Thoracic aorta (tissue), 2 donors: ENCODE data around the gene ANO8. TPM values are rescaled to one million over a fixed set of nuclear protein-coding genes. Genes with fewer than 3 reads are reported as not detected.

Experiments
- ATAC-seq: fragments of 150-250 bp; one replicate; pipeline ENCODE4 v1.8.0; 2017; ENCODE audit warnings: low read depth; ENCODE audit not compliant: insufficient number of reproducible peaks, low FRiP score
- DNase-seq: peaks from one replicate; pipeline ENCODE4 v3.0.0-alpha.2; 2020; ENCODE audit warnings: low spot score
- H3K27ac ChIP-seq, 2 donors: fragments of 200-600 bp; sonication (generic); 1 replicate in 1 of 2; 2 replicates in 1 of 2; pipeline ENCODE4 v1.5.1; 2016; ENCODE audit warnings: mild to moderate bottlenecking in 2 of 2, moderate library complexity in 2 of 2
- H3K27me3 ChIP-seq: fragments of 200-600 bp; sonication (generic); replicated peaks from 2 replicates; pipeline ENCODE4 v1.6.0; 2016; ENCODE audit warnings: mild to moderate bottlenecking; ENCODE audit not compliant: insufficient read depth
- H3K36me3 ChIP-seq: fragments of 200-600 bp; sonication (generic); one replicate; pipeline ENCODE4 v1.5.1; 2016
- H3K4me1 ChIP-seq, 2 donors: fragments of 200-600 bp; sonication (generic); 1 replicate in 1 of 2; 2 replicates in 1 of 2; pipeline versions ENCODE4 v1.5.1 to v1.6.0; 2016; ENCODE audit warnings: low read depth in 2 of 2, mild to moderate bottlenecking in 1 of 2; ENCODE audit not compliant: control insufficient read depth in 1 of 2
- H3K4me3 ChIP-seq: fragments of 200-600 bp; sonication (generic); 2 replicates; pipeline ENCODE4 v1.5.1; 2016; ENCODE audit warnings: mild to moderate bottlenecking
- H3K9me3 ChIP-seq: fragments of 200-600 bp; sonication (generic); 2 replicates; pipeline ENCODE4 v1.5.1; 2016
- CTCF ChIP-seq: fragments of 200-600 bp; sonication (generic); IDR thresholded peaks from one replicate; pipeline ENCODE4 v1.5.1; 2019; ENCODE audit warnings: antibody characterized with exemption
- total RNA-seq, 2 donors: library from RNA; depleted of rRNA; stranded (reverse); fragments of >200 nt; gene quantifications; one replicate each; pipeline versions ENCODE4 v1.1.0 to v1.2.3, GENCODE V29; 2016

Gene ANO8
- total RNA-seq, result 10 to 100 TPM in 1 of 2 donors, 1 to 10 TPM in 1; 9.5 to 13.4 TPM

- no peak for TF ChIP-seq CTCF
- H3K36me3 ChIP-seq, result peaks cover 4% of the 10 kb centered on the region
- H3K4me1 ChIP-seq, result peaks cover 20 to 41% of the 10 kb centered on the region in 2 donors
- ATAC-seq (peak; percentile 50), DNase-seq (peak; percentile 85)
- H3K4me3 ChIP-seq, result peak within 1 kb of the TSS; percentile 97
- H3K27ac ChIP-seq, result peak within 1 kb of the TSS; percentile 38 to 47
- no peaks in the 10 kb centered on the region for H3K27me3 ChIP-seq
- H3K9me3 ChIP-seq, result no peaks in the 10 kb centered on the region
Observed at GRCh38 chr19:17334414-17335409, at the start of gene ANO8. TSS of gene ANO8 (minus strand) at chr19:17334855. CDS start at chr19:17334670, 185 bp downstream.

GRCh38 chr19:17380426-17381138 lies 45.9 kb upstream of the ANO8 start:
- Histone ChIP-seq H3K4me1 (peaks cover 8 to 15% of the 10 kb centered on the region in 2 donors), H3K27me3 (no peaks in the 10 kb centered on the region), H3K4me3 (no peak overlapping the region), H3K27ac (no peak overlapping the region), H3K9me3 (no peaks in the 10 kb centered on the region), H3K36me3 (no peaks in the 10 kb centered on the region)
- no peak for ATAC-seq
- no peak for DNase-seq
- no peak for TF ChIP-seq CTCF

GRCh38 chr19:17379221-17379631 lies 44.6 kb upstream of the ANO8 start:
- H3K4me1 ChIP-seq, result peaks cover 8 to 14% of the 10 kb centered on the region in 2 donors
- no peaks in the 10 kb centered on the region for H3K36me3 ChIP-seq
- H3K9me3 ChIP-seq, result no peaks in the 10 kb centered on the region
- no peak overlapping the region for H3K27ac ChIP-seq
- no peaks in the 10 kb centered on the region for H3K27me3 ChIP-seq
- TF ChIP-seq CTCF, result no peak
- no peak overlapping the region for H3K4me3 ChIP-seq
- ATAC-seq (no peak), DNase-seq (no peak)

GRCh38 chr19:17378271-17378670 lies 43.6 kb upstream of the ANO8 start:
- no peak for TF ChIP-seq CTCF
- no peak for DNase-seq
- Histone ChIP-seq H3K4me1 (peaks cover 6 to 10% of the 10 kb centered on the region in 2 donors), H3K4me3 (no peak overlapping the region), H3K27me3 (no peaks in the 10 kb centered on the region), H3K36me3 (no peaks in the 10 kb centered on the region), H3K9me3 (no peaks in the 10 kb centered on the region), H3K27ac (no peak overlapping the region)
- no peak for ATAC-seq
